ENCODE data around the gene HJV.

- TF ChIP-seq CTCF (IDR thresholded peaks at IDR 0.05; ENCODE audit: control extremely low read depth in 1 of 3, insufficient read depth in 1 of 3, low read depth in 1 of 3, low read length in 3 of 3) (no peak), GABPA (IDR thresholded peaks at IDR 0.05; ENCODE audit: borderline replicate concordance, insufficient read depth, low read length) (no peak), POLR2A (IDR thresholded peaks at IDR 0.05; ENCODE audit: control extremely low read depth in 1 of 2, low read depth in 2 of 2, low read length in 2 of 2) (no peak), SUZ12 (IDR thresholded peaks at IDR 0.05; ENCODE audit: low read length) (no peak), SRF (IDR thresholded peaks at IDR 0.05; ENCODE audit: low read depth, low read length) (no peak), EZH2 (IDR thresholded peaks at IDR 0.05; ENCODE audit: low read depth, low read length, severe bottlenecking) (no peak)
Observed at GRCh38 chr1:145983960-145984830, 37.3 kb downstream of the HJV start.
